GM19099 (cell line): ENCODE data around the gene GRM2.

Experiments
- POLR2A ChIP-seq: IDR thresholded peaks from 3 replicates; pipeline ENCODE4 v1.6.1; 2011; ENCODE audit warnings: low read depth; ENCODE audit not compliant: insufficient read length; ENCODE audit errors: extremely low read depth

GRM2 gene

DNA sequence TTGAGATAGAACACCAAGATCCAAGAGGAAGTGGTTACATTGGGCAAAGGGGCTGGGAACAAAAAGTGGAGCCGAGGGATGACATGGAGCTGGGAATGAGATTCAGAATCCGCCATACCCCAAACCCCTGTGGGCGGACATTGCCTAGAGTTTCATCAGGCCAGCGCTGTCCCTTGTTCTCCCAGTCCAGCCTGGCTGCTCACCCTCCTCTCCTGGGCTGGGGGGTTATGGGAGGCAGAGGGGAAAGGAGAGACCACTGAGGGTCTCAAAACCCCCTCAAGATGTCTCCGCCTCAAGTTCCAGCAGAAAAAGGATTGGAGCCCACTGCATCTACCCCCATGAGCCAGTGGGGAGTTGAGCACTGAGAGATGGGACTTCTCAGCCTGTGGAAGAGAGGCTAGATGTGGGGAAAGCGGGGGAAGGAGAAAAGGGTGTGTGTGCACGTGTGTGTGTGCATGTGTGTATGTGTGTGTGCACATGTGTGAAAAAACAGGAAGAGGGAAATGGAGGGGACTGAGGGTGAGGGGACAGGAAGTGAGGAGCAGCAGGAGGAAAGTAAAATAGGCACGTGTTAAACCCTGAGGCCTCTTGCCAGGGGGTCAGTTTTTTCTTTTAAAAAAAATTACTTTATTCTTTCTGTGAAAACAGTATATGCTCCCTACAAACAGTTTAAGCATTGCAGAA, 14.3 kb downstream of the GRM2 start:
- TF ChIP-seq POLR2A: no peak

DNA sequence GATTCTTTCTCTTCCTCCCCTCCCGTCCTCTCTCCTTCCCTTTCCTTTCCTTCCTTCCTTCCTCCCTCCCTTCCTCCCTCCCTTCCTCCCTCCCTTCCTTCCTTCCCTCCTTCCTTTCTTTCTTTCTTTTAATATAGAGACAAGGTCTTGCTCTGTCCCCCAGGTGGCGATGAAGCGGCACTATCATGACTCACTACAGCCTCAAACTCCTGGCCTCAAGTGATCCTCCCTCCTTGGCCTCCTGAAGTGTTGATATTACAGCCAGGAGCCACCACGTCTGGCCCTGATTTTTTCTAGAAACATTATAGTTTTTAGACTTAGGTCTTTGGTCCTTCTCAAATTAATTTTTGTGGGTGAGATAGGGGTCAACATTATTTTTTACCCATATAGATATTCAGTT, 15.5 kb downstream of the GRM2 start:
- no peak for TF ChIP-seq POLR2A

DNA sequence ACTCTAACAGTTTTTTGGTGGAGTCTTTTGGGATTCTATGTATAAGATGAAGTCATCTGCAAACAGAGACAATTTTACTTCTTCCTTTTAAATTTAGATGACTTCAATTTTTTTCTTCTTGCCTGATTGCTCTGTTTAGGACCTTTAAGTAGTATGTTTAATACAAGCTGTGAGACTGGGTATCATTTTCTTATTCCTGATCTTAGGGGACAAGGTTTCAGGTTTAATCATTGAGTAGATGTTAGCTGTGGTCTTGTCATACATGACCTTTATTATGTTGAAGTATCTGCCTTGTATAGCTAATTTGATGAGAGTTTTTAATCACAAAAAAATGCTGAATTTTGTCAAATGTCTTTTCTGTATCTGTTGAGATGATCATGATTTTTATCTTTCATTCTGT, 20.6 kb downstream of the GRM2 start:
- no peak for TF ChIP-seq POLR2A

DNA sequence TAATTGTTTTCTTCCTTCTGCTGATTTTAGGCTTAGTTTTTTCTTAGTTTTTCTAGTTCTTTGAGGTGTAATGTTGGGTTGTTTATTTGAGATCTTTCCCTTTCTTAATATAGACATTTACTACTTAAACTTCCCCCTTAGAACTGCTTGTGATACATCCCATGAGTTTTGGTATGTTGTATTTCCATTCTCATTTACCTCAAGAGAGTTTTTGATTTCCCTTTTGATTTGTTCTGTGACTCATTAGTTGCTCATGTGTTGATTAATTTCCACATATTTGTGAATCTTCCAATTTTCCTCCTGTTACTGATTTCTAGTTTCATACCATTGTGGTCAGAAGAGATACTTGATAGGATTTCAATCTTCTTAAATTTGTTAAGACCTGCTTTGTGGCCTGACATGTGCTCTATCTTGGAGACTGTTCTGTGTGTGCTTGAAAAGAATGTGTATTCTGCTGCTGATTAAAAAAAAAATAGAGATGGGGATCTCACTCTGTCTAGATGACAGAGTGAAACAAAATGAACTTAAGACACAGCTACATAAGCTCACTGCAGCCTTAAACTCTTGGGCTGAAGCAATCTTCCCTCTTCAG, 22.3 kb downstream of the GRM2 start:
- no peak for TF ChIP-seq POLR2A

DNA sequence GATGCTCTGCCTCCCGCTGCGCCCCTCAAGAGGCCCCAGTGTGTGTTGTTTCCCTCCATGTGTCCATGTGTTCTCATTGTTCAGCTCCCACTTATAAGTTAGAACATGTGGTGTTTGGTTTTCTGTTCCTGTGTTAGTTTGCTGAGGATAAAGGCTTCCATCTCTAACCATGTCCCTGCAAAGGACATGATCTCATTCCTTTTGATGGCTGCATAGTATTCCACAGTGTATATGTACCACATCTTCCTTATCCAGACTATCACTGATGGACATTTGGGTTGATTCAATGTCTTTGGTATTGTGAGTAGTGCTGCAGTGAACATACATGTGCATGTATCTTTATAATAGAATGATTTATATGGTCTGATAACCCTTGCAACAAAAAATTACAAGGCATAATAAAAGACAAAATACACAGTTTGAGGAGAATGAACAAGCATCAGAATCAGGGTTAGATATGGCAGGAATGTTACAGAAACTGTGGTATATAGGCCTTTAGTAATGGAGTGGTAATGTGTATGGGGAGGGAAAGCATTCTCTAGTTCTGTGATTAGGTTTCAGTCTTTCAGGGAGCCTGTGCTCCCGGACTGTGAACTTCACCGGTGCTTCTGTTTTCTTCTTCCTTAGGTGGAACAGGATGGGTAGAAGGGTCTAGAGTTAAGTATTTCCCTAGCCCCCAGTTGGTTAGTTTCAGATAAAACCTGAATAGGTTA, 27.1 kb downstream of the GRM2 start:
- no peak for TF ChIP-seq POLR2A

DNA sequence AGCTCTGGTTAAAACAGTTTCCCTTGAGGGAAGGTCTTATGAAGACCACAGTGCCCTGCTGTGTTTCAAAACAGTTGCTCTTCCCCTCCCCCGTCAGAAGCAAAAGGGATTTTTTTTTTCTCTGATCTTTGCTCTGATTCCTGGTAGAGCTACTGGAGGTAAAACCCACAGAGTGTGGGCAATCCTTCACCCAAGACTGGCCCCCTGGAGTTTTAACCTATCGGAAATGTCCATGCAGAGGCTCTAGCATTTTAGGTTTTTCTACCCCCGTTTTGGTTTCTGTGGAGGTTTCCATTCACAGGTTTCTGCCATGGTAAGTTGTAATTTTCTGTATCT, 27.7 kb downstream of the GRM2 start:
- TF ChIP-seq POLR2A: no peak

DNA sequence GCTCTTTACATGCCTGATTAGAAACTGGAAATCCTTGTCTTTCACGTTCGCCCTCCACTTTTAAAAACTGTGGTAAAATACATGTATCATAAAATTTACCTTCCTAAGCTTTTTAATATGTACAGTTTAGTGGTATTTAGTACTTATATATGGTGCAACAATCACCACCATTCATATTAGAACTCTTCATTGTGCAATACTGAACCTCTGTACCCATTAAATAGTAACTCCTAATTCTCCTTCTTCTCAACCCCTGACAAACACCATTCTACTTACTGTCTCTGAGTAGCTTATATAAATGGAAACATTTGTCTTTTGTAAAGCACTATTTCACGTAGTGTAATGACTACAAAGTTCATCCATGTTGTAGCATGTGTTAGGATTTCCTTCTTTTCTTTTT, 28.2 kb downstream of the GRM2 start:
- no peak for TF ChIP-seq POLR2A

DNA sequence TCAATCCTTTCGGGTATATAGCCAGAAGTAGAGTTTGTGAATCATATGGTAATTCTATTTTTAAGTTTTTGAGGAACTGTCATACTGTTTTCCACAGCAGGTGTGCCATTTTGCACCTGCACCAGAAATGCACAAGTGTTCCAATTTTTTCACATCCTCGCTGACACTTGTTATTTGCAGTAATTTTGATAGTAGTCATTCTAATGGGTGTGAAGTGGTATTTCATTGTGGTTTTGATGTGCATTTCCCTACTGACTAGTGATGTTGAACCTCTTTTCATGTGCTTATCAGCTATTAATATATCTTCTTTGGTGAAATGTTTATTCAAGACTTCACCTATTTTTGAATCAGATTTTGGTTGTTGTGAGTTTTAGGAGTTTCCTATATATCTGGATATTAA, 29.1 kb downstream of the GRM2 start:
- no peak for TF ChIP-seq POLR2A

DNA sequence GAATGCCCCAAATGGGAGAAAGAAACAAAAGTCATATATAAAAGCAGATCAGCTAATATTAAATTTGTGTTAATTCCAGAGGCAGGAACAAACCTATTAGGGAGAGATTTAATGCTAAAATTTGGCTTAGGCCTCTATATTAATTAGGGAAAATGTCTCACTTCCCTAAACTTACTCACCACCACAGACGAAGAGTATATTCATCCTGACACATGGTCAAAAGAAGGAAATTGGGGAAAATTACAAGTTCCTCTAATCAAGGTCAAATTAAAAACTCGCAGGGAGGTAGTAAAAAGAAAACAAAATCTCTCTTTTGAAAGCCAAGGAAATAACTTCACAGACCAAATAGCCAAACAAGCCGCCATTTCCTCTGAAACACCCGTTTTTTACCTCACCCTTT, 32.2 kb downstream of the GRM2 start:
- TF ChIP-seq POLR2A: no peak

DNA sequence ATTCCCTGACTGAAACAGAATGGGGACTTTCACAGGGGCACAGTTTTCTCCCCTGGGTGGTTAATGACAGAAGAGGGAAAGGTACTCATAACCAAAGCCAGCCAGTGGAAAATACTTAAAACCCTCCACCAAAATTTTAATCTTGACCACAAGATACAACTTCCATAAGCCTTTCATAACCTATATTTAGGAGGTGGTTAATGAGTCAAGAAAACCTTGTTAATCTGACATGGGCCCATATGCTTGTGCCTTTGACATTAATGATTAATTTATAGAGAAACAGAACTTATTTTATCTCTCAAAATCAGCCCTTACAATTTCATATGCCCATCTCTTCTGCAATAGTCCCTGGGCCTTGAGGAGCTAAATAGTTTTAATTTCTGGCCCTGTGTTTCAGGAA, 41.0 kb downstream of the GRM2 start:
- TF ChIP-seq POLR2A: no peak

DNA sequence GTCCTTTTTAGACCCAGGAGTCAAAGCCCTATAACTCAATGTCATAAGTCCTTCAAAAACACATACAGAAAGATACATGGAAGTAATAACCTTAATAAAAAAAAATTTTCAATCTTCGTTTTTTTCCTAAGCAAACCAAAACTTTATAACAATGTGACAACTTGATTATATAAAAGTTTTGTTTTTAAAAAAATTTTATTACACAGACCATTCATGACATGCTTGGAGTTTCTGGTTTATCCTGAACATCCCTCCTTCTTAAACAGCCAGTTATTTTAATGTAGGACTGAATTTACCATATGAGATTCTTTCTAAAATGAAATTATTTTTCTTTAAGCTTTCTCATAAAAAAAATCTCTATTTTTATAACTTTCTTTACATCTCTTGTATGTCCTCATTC, 41.5 kb downstream of the GRM2 start:
- TF ChIP-seq POLR2A: no peak

DNA sequence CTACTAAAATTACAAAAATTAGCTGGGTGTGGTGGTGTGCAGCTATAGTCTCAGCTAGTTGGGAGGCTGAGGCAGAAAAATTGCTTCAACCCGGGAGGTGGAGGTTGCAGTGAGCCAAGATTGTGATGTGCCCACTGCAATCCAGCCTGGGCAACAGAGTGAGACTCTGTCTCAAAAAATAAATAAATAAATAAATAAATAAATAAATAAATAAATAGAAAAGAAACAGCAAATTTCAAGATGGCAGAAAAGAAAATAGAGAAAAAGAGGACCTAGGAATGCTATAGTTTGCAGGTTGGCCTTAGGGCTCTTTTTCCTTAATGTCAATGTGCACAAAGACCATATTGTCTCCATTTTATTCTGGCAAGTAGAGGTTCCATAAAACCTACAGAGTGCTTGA, 44.0 kb downstream of the GRM2 start:
- no peak for TF ChIP-seq POLR2A

DNA sequence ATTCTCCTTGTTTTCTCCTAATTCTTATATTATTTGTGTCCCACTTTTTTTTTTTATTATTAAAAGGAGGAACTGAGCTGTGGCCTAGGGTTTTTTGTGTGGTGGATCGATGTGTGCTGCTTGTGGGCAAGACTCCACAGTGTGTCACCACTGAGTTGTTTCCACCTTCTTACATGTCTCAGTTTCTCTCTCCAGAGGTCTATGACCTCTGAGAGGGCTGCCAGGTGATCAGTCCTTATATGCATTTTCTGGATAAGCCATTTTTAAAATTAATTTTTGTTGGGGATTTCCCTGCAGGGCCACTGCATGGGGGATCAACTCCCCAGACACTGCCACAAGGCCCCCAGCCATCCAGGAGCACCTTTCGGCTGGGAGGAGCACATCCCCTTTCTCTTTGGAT, 44.4 kb downstream of the GRM2 start:
- no peak for TF ChIP-seq POLR2A

DNA sequence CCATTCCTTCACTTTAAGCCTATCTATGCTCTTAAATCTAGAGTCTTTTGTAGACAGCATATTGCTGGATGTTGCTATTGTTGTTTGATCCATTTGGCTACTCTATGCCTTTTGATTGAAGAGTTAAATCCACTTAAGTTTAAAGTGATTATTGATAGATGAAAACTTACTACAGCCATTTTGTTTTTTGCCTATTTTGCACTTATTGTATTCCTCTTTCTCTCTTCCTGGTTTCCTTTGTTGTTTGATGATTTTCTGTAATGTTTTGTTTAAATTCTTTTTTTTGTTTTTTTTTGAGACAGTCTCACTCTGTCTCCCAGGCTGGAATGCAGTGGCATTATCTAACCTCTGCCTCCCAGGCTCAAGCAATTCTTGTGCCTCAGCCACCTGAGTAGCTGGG, 52.3 kb downstream of the GRM2 start:
- no peak for TF ChIP-seq POLR2A
